GM21381 (cell line): ENCODE measurements around the gene AFF1.
"Not testable (repeated sequence)": the region's sequence is repeated elsewhere in the genome, so short reads cannot be mapped to it uniquely, and the experiment has no call there.

Source experiments
- ATAC-seq: cut with Tn5 transposase; IDR thresholded peaks from one replicate; pipeline ENCODE4 v1.9.1; 2021; ENCODE audit warnings: mild to moderate bottlenecking, moderate library complexity; ENCODE audit not compliant: unreplicated experiment

Gene AFF1

DNA sequence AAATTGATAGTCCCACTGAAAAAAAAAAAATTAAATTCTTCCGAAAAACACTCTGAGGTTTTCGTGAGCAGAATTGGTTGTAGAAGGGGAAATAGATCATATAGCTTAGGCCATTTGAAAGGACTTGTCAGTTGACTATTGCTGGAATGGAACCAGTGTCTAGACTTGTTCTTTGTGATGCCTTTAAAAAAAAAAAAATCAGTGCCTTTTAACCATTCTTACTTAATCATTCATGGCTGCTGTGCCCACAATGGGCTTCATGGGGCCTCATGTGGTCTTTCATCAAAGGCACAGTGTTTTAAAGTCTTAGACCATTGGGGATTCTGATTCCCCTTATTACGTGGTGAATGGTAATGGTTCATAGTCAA is 139.3 kb downstream of the AFF1 start:
- ATAC-seq = no peak

DNA sequence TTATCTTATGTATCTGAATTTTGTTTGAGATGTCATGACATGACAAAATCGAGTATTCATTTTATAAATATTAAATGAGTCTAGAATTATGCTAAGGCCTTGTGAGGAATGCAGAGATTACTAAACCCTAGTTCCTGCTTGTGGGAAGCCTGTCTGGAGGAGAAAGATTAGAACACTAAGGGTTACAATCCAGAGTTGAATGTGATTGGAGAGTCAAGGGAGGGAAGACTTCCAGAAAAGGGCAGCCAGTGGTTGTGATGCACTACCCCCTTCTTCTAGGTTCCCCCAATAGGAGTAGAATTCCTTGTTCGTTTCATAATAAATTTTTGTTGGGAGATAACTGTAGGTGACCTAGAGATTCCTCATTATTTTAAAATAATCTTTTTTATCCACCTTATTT is 141.1 kb downstream of the AFF1 start:
- ATAC-seq = no peak

DNA sequence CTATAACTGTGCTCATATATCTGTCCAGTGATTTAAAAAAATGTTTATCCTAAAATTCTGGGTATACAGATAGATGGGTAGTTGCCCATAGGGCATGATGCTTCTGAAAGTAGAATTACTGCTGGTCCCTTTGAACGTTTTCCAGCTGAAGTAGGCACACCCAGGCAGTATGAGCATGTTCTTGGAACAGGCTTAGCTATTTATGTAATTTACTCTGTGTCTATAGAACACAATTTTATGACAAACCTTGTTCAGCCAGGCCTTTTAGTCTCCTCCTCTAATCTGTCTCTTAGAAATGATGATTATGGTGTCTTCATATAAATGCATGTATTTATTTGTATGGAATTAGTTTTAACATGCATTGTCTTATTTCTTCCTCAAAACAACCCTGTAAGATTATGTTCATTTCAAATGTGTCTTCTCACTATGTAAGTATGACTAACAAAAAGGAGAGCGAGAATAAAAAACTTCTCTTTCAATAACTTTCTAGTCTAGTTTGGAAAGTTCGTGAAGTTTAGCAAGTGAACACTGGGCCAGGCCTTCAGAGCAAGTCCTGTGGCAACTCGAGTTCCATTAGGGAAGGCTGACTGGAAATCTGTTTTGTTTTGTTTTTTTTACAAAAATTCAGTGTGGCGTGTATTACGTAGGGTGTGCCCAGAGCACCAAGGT is 142.0 kb downstream of the AFF1 start:
- ATAC-seq = no peak

DNA sequence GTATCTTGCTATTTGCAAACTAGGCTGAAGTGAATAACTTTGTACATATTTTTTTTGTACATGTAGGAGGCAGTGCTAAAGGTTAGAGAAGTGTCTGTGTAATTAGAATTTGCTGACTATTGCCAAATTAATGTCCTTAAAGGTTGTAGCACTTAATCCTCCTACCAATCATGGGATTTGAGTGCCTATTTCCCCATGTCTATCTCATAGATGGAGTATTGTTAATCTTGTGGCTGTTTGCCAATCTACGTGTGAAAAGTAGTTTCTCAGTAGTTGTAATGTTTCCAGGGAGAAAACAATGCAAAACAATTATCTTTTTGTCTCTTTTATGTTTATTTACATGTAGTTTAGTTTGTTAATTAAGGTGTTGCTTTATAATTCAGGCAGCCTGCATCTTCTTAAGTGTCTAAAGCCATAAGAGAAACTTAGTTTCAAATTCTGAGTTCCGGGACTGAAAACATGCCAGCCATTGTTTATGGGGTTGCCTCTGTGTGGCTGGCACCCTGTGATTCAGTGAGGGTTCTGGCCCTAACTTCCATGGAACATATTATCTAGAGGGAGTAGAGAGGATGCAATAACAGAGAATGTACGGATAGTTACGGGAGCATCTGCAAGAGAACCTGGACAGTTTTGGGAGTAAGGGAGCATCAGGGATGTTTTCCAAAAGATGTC is 143.2 kb downstream of the AFF1 start:
- no peak for ATAC-seq

DNA sequence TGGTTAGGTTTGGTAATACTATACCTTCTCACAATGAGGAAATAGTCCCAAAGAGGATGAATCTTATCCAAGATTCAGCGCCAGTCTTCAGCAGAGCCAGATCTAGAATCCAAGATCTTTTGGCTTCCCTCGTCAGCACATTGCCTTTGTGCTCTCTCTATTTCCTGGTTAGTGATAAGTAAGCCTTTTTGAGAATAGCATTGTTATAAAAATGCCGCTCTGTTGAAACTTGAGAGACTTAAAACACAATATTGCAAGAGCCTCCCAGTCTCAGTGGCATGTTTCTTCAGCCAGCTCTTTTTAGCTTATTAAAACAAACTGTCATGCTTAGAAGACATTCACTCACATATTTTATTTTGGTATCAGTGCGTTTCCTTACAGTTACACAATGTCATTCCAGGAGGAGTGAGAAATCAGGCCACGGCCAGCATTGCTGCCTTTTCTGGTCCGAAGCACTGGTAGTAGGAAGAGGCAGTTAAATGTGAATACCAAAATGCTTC is 144.2 kb downstream of the AFF1 start:
- no peak for ATAC-seq

DNA sequence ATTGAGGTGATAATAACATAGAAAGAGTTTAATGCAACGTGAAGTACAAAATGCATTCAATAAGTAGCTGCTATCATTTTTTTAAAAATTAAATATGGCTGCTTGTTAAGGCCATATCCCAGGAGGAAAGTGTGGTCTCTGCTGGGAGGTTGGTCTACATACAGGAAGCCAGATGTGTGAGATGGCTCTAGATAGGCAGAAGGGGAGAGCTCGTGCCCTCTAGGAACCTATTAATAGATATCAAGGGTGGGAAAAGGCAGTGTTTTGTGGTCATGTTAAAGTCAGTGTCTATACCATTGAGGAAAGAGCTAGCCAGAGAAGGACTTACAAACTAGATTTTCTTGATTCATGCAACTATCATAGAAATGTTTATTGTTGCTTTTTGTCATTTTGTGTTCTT is 145.2 kb downstream of the AFF1 start:
- no peak for ATAC-seq

DNA sequence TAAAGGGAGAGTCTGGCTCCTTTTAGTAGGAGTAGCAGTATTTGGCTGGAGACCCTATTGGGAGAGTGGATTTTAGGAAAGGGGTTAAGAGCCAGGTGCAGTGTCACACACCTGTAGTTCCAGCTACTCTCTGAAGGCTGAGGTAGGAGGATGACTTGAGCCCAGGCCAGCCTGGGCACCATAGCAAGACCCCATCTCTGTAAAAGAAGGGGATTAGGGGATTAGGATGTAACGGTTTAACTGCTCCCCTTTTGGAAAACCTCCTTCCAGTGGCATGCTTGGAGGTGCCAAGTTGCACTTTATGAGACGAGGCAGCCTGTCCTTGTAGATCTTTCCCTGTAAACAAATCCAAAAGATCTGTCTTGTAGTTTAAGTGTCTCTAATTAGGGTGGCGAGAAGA is 145.7 kb downstream of the AFF1 start:
- no peak for ATAC-seq

DNA sequence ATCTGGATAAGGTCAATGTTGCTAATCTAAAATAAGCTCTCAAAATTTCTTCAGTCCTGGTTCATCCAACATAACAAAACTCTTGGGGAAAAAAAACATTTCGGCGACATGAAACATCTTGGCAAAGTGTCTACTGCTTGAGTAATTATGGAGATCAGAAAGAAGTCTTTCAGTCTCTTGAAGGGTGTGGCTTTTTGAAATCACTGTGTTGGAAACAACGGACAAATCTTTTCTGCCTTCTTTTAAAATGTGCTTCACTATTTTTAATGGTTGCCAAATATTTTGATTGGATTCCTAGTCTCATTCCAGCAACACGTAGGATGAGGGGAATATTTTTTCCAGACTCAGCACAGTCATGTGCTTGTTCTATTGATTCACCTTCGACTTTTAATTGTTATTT is 147.0 kb downstream of the AFF1 start:
- ATAC-seq = no peak

DNA sequence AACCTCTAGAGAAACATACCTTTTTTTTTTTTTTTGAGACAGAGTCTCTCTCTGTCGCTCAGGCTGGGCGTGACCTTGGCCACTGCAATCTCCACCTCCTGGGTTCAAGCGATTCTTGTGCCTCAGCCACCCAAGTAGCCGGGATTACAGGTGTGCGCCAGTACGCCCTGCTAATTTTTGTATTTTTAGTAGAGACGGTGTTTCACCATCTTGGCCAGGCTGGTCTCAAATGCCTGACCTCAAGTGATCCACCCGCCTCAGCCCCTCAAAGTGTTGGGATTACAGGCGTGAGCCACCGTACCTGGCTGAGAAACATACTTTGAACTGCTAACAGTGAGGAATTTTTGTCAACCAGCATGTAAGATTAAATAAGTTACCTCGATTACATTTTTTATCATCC is 150.9 kb downstream of the AFF1 start:
- not testable (repeated sequence) for ATAC-seq

DNA sequence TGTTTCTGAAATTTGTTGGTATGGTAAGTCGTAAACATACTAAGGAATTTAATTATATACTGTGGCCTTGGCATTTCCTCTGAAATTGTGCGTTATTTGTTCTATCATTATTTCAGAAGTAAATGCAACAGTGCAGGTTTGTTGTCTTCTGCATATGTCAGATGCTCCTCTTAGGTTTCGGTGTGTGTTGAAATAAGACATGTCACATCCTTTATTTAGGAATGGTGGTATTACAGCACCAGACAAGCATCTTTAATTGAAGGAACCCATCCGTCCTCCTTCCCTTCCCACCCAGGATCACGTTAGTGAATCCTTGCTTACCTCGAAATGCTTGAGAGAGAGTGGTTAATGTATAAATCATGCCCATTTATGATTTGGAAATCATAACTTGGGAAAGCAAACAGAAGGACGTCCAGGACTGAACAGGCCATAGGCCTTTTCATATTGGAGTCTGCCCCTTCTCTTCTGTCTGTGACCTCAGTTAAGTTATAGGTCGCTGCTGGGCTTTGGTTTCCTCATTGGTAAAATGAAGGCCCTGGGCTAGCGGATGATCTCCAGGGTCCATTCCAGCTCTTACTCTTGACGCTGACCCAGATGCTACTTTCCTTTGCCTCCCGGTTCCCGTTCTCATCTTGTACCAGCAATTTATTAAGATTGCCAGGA is 151.5 kb downstream of the AFF1 start:
- ATAC-seq = no peak

DNA sequence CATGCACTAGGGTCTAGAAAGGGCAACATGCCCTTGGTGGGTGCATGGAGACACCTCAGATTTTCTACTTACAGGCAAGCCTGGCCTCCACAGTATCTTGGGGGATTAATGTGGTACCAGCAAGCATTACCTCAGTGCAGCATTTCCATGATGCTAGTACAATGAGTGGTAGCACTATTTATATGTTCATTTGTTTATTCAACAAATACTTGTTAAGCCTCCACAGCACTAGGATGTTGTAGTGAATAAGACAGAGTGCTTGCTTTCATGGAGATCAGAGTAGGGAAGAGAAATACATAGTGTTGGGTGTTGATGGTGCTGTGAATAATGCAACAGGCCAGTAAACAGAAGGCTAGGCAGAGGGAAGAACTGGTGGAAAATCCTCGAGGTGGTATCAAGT is 152.2 kb downstream of the AFF1 start:
- no peak for ATAC-seq

DNA sequence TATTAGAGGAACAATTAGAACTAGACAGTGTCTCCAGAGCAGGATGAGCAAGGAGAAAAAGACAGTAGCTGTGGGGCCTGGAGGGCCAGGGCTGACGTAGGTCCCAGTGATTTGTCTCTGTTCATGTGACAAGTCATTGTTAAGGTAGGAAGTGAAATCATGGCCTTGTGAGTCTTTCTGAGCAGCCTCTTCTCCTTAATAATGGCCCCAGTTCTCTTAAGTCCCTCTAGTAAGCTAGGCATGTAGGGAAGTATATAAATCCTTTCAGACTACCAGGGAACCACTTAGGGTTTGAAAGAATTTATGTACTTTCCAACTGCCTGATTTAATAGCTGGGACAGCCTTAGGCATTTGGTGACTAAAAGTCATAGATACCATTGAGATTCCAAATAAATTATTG is 152.6 kb downstream of the AFF1 start:
- ATAC-seq = no peak

DNA sequence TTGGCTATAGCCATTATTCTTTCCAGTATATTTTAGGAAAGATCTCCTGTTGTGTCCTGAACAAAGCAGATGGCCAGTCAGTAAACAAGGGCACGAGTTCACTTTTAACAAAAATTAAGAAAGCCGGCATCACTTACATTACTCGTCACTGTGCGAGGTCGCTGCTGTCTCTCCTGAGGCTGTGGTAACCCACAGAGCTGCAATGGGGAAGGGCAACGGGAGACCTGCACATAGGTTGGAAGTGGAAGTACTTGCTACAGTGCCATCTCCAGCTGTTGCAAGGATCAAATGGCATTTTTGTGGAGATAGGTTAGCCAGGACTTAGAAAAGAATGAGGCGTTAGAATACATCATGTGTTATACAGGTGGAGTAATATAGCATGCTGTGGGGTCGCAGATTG is 153.4 kb downstream of the AFF1 start:
- no peak for ATAC-seq

DNA sequence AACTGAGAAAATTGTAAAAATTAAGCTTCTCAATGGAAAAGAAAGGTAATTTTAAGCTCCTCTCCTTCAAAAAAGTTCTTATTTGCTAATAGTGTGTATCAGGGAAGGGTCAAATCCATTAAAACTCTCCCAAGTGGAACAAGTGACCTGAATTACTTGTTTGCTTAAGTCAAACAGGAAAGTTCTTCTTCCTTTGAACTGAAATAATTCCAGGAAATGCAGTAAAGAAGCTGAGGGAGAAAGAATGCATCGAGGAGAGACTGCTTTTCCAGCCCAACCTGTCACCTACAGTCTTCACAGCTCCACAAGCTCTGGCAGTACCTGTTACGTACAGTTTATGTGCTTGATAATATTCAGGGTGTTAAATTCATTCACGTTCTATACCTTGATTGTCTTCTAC is 154.6 kb downstream of the AFF1 start:
- no peak for ATAC-seq

DNA sequence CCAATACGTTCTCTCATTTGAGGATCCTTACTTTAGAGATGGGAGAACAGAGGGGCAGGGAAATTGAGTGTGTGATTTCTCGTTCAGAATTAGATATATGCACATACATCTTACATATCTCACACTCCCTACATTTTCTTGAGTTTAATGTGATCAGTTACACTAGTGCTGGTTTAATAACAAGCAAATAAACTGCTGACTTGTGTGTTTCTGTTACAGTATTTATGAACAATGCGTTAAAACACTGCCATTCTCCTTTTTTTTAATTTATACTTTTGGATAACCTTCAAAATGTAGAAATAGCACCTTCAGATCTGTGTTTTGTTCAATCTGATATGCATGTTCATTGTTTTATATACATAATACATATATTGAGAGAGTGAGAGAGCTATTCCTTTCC is 155.5 kb downstream of the AFF1 start:
- ATAC-seq = no peak

DNA sequence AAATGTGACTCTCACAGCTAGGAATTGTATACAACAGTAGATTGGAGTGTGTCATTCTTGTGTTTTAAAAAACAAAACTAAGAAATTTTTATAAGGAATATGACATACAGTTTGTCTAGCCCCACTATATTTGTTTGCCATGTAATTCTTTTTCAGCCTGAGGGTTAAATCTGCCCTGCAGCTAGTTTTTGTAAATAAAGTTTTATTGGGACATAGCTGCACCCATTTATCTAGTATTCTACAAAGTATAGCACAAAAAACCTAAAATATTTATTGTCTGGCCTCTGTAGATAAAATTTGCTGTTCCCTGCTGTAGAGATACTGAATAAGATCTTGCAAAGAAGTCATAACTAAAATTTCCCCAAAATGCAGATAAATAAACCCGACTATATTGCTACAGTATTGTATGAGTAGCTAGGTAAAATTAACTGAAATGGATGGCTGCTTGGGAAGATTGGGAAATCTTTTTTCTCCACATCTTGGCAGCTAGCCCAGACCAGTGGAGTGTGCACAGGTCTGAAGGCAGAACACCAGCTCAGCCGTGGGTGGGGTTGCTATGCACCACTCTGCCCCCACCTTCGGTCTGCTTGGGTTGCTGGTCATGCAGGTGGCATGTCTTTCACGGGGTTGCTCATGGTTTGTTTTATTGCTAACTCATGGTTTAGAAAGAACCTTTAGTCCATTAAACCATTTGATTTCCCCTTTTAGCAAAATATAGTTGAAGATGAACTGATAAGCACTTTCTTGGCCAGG is 157.8 kb downstream of the AFF1 start:
- ATAC-seq = peak; percentile 52

DNA sequence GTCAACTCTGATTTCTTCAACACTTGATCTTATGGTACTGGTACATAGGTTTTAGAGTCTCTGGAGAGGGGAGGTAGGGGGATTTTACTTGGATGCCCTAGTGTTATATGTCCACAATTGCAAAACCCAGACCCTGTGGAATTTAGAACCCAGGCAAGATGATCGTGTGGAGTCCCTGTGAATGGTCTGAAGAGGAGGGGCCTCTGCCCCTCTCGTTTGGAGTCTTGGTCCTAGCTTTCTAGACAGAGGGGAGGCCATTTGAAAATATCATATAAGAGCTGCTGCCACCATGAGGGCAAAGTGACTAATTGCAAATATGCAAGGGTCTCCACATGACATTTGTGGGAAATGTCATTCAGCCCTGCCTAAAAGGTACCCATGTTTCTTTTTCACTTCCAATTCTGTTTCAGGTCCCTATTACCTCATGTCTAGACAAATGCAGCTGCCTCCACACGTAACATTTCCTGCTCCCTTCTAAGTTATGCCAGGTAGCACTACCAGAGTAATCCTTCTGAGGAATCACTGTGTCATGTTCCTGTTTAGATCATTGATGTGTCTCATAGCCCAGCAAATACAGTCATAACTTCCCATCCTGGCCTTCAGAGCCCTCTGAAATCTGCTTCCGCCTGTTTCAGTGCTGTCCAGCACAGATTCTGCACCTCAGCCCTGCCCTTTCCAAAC is 158.8 kb downstream of the AFF1 start:
- ATAC-seq = peak; percentile 81

DNA sequence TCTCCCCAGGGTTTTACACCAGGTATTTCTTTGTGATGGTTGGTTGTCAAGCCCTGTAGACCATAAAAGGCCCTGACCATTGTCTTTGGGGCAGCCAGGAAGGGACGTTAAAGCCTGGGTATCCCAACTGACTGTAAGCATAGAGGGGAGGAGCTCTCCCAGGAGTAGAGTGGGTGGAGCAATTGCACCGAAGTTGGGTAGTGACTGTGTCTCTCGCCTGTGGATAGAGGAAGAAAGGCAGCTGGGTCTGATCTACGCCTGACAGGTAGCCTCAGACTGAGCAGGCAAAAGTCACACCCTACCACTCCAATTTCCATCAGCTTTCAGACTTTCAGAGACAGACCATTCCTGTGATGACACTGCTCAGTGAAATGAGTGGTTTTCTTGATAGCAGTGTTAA is 162.3 kb downstream of the AFF1 start:
- no peak for ATAC-seq

DNA sequence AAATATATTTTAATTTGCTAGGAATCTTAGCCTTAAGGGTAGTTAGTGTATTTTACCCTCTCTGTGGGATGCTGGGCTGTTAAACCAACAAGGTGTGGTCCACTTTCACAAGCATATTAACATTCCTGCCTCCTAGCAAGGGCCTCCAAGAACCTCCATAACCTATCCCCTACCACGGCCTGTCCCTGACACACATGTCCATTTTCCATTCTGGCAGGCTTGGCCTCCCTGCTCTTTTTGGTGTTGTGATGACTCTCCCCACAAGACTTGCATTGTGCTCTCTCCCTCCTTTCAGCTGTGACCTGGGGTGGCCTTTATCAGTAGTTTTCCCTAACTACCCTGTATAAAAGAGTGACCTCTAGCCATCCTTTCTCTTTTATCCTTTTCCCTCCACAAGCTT is 165.4 kb downstream of the AFF1 start:
- ATAC-seq = no peak

DNA sequence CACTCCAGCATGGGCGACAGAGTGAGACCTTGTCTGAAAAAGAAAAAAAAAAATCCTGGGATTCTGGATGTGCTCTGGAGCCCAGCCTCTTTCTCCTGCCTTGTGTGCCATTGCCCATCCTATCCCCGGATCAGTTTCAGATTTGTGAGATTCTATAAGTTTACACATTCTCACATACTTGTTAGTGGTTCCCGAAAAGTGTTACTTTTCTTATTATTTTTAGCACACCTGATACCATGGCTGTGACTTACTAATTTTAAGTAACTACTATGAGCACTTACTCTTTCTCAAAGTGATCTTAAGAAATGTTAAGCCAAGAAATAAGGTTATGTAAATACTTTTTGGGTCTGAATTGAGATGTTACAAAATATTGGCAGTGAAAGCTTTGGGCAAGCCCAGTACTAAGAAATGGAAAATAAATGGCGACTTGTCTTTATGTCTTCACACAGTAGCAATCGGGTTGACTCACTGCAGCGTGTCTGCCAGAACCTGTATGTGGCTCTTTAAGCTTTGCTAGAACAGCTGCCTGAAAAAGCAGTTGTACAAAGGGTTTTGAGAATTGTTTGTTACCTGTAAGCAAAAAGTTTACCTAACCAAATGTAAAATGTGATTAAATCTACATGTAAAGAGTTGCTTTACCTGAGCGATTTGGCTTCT is 166.9 kb downstream of the AFF1 start:
- ATAC-seq = no peak

DNA sequence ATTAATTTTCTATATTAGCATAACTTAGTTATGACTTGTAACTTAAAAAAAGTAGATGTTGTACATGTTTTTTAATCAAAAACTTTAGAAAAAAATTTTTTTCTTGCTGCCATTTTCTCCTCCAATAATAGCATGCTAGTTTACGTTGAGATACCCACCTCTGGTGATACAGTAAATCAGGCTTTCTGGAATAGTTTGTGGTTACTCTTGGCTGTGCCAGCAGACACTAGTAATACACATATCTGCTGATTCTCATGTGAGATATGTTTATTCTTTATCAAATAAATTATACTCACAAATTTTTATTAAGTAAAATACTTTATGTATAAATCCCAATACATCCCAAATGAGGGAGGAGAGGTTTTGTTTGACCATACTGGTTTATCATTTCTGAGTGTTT is 168.3 kb downstream of the AFF1 start:
- ATAC-seq = no peak
